ENCODE data around the gene FLOT2.

- no peak for TF ChIP-seq CTCF (IDR thresholded peaks at IDR 0.05)
- no peak for TF ChIP-seq EZH2 (IDR thresholded peaks at IDR 0.05)
These were observed 41.4 kb downstream of the FLOT2 start for GRCh38 chr17:28856028-28856574.

Data from neural progenitor cell (in vitro differentiated cells).